Natural killer cell (primary cell): ENCODE data around the gene DNAJC4. TPM values are rescaled to one million over a fixed set of nuclear protein-coding genes. Genes with fewer than 3 reads are reported as not detected.

Experiments used
- ATAC-seq, 3 donors: fragments of 150-1000 bp in 2 of 3; fragments of 200-7000 bp in 1 of 3; cut with Tn5 transposase; 1 replicate in 1 of 3; 2 replicates in 2 of 3; pipeline ENCODE4 v1.10.0; 2021; ENCODE audit warnings: mild to moderate bottlenecking in 2 of 3, moderate library complexity in 2 of 3
- DNase-seq, 2 donors: peaks; one replicate each; pipeline versions ENCODE4 v3.0.0 to v3.0.0-alpha.2; 2013 to 2021; ENCODE audit warnings: mixed read lengths in 1 of 2
- H3K27ac ChIP-seq: one replicate; pipeline ENCODE4 v1.5.1; 2013; ENCODE audit warnings: mild to moderate bottlenecking, low read length
- H3K27me3 ChIP-seq: one replicate; pipeline ENCODE4 v1.6.1; 2013; ENCODE audit warnings: low read length; ENCODE audit not compliant: control insufficient read depth, insufficient read depth
- H3K36me3 ChIP-seq: one replicate; pipeline ENCODE4 v1.6.1; 2013; ENCODE audit warnings: low read length; ENCODE audit not compliant: control insufficient read depth, insufficient read depth
- H3K4me1 ChIP-seq: one replicate; pipeline ENCODE4 v1.6.1; 2013; ENCODE audit warnings: low read length; ENCODE audit not compliant: control insufficient read depth, insufficient read depth
- H3K4me3 ChIP-seq: one replicate; pipeline ENCODE4 v1.5.1; 2013; ENCODE audit warnings: low read length
- H3K9me3 ChIP-seq: one replicate; pipeline ENCODE4 v1.6.1; 2013; ENCODE audit warnings: low read length; ENCODE audit not compliant: control insufficient read depth, insufficient read depth
- H3K27ac Mint-ChIP-seq, 2 donors: one replicate each; pipeline ENCODE4 v1.8.0; 2022; ENCODE audit warnings: mild to moderate bottlenecking in 2 of 2, mixed read lengths in 2 of 2, moderate library complexity in 1 of 2
- H3K27me3 Mint-ChIP-seq, 2 donors: one replicate each; pipeline ENCODE4 v1.8.0; 2022; ENCODE audit warnings: low read depth in 2 of 2, mixed read lengths in 2 of 2
- H3K36me3 Mint-ChIP-seq: one replicate; pipeline ENCODE4 v1.8.0; 2022; ENCODE audit warnings: mixed read lengths
- H3K4me1 Mint-ChIP-seq, 2 donors: one replicate each; pipeline ENCODE4 v1.8.0; 2022; ENCODE audit warnings: mixed read lengths in 2 of 2
- H3K4me3 Mint-ChIP-seq: one replicate; pipeline ENCODE4 v1.8.0; 2022; ENCODE audit warnings: mild to moderate bottlenecking, moderate library complexity, mixed read lengths
- H3K9me3 Mint-ChIP-seq, 2 donors: one replicate each; pipeline ENCODE4 v1.8.0; 2022; ENCODE audit warnings: mixed read lengths in 2 of 2
- CTCF ChIP-seq: fragments of 200-600 bp; IDR thresholded peaks from one replicate; pipeline ENCODE4 v1.8.0; 2022; ENCODE audit warnings: antibody characterized with exemption
- WGBS: methylation state at CpG from one replicate; pipeline ENCODE4 v1.1.7; 2013; ENCODE audit warnings: missing lambda C conversion rate; ENCODE audit not compliant: insufficient coverage; 5-methylcytosine and 5-hydroxymethylcytosine counted together
- intact Hi-C: fragments of 100-400 bp; cut with micrococcal nuclease; formaldehyde crosslinking; loops from one replicate; pipeline ENCODE4 v1.14.2; 2022
- total RNA-seq, 4 donors: library from RNA; stranded (reverse); fragments of 120-200 nt in 1 of 4; gene quantifications; one replicate each; pipeline versions ENCODE4 v1.2.3 to v1.2.4, GENCODE V29; 2013 to 2022

DNAJC4 gene
- total RNA-seq, 3 donors from 2014 or later (not counting 1 experiment from before 2014, with no cell fraction given): 45.0 to 47.0 (median 46.6) TPM

DNA sequence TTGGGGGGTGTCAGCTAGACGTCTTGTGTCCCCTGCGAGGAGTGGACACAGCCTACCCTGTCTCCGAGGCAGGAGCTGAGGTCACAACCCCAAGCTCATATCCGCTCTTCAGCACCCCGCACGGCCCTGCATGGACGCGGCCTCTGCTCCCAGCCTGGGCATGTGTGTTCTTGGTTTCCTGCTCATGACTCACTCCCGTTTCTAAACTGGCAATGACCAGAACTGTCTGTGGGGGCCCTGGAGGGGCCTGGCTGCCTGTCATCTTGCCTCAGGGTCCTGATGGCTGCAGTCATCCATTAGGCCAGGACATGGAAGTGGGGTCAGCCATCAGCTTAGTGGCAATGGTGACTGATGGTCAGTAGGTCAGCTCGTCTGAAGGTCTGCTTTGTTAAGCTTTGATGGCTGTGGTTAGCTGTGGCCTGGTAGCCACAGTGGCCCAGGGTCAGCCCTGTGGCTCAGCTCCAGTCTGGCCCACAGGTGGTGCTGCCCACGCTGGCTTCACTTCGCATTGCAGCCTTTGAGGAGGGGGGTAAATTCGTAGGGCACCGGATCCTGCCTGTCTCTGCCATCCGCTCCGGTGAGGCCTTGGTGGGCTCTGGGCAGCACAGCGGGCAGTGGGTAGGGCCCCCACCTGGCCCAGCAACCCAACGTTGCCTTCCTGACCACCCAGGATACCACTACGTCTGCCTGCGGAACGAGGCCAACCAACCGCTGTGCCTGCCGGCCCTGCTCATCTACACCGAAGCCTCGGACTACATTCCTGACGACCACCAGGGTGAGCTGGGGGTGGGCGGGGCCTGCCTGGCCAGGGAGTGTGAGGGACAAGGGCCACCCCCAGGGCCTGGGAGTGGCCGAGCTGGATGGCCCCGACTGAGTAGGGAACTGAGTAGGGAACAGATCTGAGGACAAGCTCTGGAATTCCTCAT lies 32.9 kb downstream of the DNAJC4 start:
- no peak overlapping the region for H3K4me3 Mint-ChIP-seq
- H3K36me3 ChIP-seq: no peaks in the 10 kb centered on the region
- no peaks in the 10 kb centered on the region for H3K36me3 Mint-ChIP-seq

GRCh38 chr11:64263947-64264317 lies 33.6 kb downstream of the DNAJC4 start:
- Histone ChIP-seq H3K4me1 (peaks cover 16% of the 10 kb centered on the region), H3K27ac (no peak overlapping the region), H3K27me3 (no peaks in the 10 kb centered on the region), H3K9me3 (no peaks in the 10 kb centered on the region), H3K36me3 (no peaks in the 10 kb centered on the region), H3K4me3 (no peak overlapping the region)
- H3K27me3 Mint-ChIP-seq: no peaks in the 10 kb centered on the region
- WGBS: 97% methylated on average over 8 of the region's 8 CpGs
- H3K4me1 Mint-ChIP-seq: peaks cover 15 to 23% of the 10 kb centered on the region in 2 donors
- no peak overlapping the region for H3K27ac Mint-ChIP-seq
- H3K4me3 Mint-ChIP-seq: no peak overlapping the region
- DNase-seq: no peak
- H3K36me3 Mint-ChIP-seq: no peaks in the 10 kb centered on the region
- intact Hi-C loops: no loop called here
- TF ChIP-seq CTCF: no peak
- no peaks in the 10 kb centered on the region for H3K9me3 Mint-ChIP-seq
- no peak for ATAC-seq

More for the DNA sequence above, 32.9 kb downstream of the DNAJC4 start:
- WGBS: 91% methylated on average over 29 of the region's 29 CpGs
- Histone ChIP-seq H3K4me3 (no peak overlapping the region), H3K4me1 (peaks cover 10% of the 10 kb centered on the region), H3K27me3 (no peaks in the 10 kb centered on the region), H3K9me3 (no peaks in the 10 kb centered on the region), H3K27ac (no peak overlapping the region)
- no peaks in the 10 kb centered on the region for H3K27me3 Mint-ChIP-seq
- no peak for TF ChIP-seq CTCF
- intact Hi-C loops: no loop called here
- no peaks in the 10 kb centered on the region for H3K9me3 Mint-ChIP-seq
- H3K4me1 Mint-ChIP-seq: peaks cover 8 to 17% of the 10 kb centered on the region in 2 donors
- ATAC-seq (no peak), DNase-seq (no peak)
- no peak overlapping the region for H3K27ac Mint-ChIP-seq

DNA sequence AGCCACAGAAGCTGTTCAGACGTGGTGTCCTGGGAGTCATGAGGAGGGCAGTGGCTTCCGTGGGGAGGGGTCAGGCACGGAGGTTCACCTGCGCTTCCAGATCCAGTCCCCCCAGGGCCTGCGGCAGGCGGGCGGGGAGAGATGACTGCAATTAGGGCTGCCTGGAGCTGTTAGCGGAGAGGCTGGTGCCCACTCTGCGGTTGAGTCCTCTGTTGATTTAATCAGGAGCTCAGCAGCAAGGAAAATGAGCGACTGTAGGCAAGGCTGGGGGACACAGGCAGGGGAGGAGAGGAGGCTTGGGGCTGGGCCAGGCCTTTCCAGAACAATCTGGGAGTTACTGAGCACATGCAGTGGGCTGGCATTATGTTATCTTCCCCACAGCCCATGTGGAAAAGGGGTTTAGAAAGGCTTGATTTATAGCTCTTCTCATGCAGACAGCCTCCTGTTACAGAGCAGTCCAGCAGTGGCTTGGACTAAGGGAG lies 34.1 kb downstream of the DNAJC4 start:
- no peak overlapping the region for H3K27ac ChIP-seq

More for the DNA sequence above, 34.1 kb downstream of the DNAJC4 start:
- no peaks in the 10 kb centered on the region for H3K27me3 Mint-ChIP-seq
- Histone ChIP-seq H3K9me3 (no peaks in the 10 kb centered on the region), H3K4me1 (peaks cover 19% of the 10 kb centered on the region), H3K4me3 (no peak overlapping the region), H3K27me3 (no peaks in the 10 kb centered on the region), H3K36me3 (no peaks in the 10 kb centered on the region)
- peaks cover 19 to 25% of the 10 kb centered on the region in 2 donors for H3K4me1 Mint-ChIP-seq
- ATAC-seq (no peak), DNase-seq (no peak)
- no peak overlapping the region for H3K4me3 Mint-ChIP-seq
- no peak overlapping the region for H3K27ac Mint-ChIP-seq
- no peaks in the 10 kb centered on the region for H3K36me3 Mint-ChIP-seq
- no peak for TF ChIP-seq CTCF
- no peaks in the 10 kb centered on the region for H3K9me3 Mint-ChIP-seq
- intact Hi-C loops: no loop called here
- WGBS: 95% methylated on average over 10 of the region's 10 CpGs
